ELR (cell line): ENCODE measurements around the gene TEDDM1.
"Not testable (repeated sequence)": the region's sequence is repeated elsewhere in the genome, so short reads cannot be mapped to it uniquely, and the experiment has no call there.

Experiments used
- DNase-seq: peaks from one replicate; pipeline ENCODE4 v3.0.0-alpha.2; 2015; ENCODE audit warnings: low read depth

The TEDDM1 gene

GRCh38 chr1:182380199-182380598, 20.3 kb downstream of the TEDDM1 start:
- no peak for DNase-seq

GRCh38 chr1:182379781-182380180, 20.7 kb downstream of the TEDDM1 start:
- not testable (repeated sequence) for DNase-seq

GRCh38 chr1:182376936-182377574, 23.4 kb downstream of the TEDDM1 start:
- DNase-seq: peak; percentile 43

GRCh38 chr1:182374101-182374834, 26.2 kb downstream of the TEDDM1 start:
- no peak for DNase-seq

GRCh38 chr1:182370532-182370931, 29.9 kb downstream of the TEDDM1 start:
- DNase-seq: no peak

GRCh38 chr1:182368903-182369302, 31.6 kb downstream of the TEDDM1 start:
- DNase-seq: no peak

GRCh38 chr1:182368358-182368757, 32.1 kb downstream of the TEDDM1 start:
- DNase-seq: no peak

- no peak for DNase-seq
Measured at GRCh38 chr1:182367926-182368325, 32.5 kb downstream of the TEDDM1 start.

- no peak for DNase-seq
Measured at GRCh38 chr1:182366596-182366995, 33.9 kb downstream of the TEDDM1 start.

GRCh38 chr1:182359645-182360044, 40.8 kb downstream of the TEDDM1 start:
- no peak for DNase-seq

GRCh38 chr1:182357913-182358312, 42.6 kb downstream of the TEDDM1 start:
- no peak for DNase-seq

- DNase-seq: no peak
Measured at GRCh38 chr1:182357171-182357570, 43.3 kb downstream of the TEDDM1 start.

GRCh38 chr1:182355723-182356098, 44.8 kb downstream of the TEDDM1 start:
- DNase-seq: no peak

GRCh38 chr1:182351790-182352364, 48.6 kb downstream of the TEDDM1 start:
- no peak for DNase-seq

GRCh38 chr1:182350839-182351238, 49.6 kb downstream of the TEDDM1 start:
- DNase-seq: no peak

GRCh38 chr1:182348961-182349747, 51.3 kb downstream of the TEDDM1 start:
- DNase-seq: no peak
